SK-N-SH (cell line): ENCODE measurements around the gene SLC38A6. TPM values are rescaled to one million over a fixed set of nuclear protein-coding genes. Genes with fewer than 3 reads are reported as not detected.

Experiments
- CTCF ChIA-PET: fragments of 300-600, 350-600 bp; formaldehyde crosslinking; extraction: SDS; loops from one replicate; lab custom pipeline; 2021; lab: Yijun Ruan, JAX
- POLR2A ChIA-PET: fragments of 350-600 bp; sonication (Branson Sonifier 250); formaldehyde crosslinking; extraction: SDS; loops from one replicate; lab custom pipeline; 2020; ENCODE audit warnings: antibody characterized with exemption, inconsistent platforms; lab: Yijun Ruan, JAX
- DNase-seq: peaks from one replicate; pipeline ENCODE4 v3.0.0; 2012
- H2AFZ ChIP-seq: fragments of 200-600 bp; sonication (generic); 2 replicates; pipeline ENCODE4 v1.8.1; 2016; ENCODE audit warnings: antibody characterized with exemption, mild to moderate bottlenecking, low read depth
- H3F3A ChIP-seq: fragments of 200-600 bp; sonication (generic); replicated peaks from 2 replicates; pipeline ENCODE3; 2016; ENCODE audit warnings: antibody characterized with exemption, mild to moderate bottlenecking; ENCODE audit not compliant: insufficient read depth
- H3K27ac ChIP-seq, 2 experiments: fragments of 200-500 bp in 1 of 2; fragments of 200-600 bp in 1 of 2; sonication (Bioruptor generic) in 1 of 2; sonication (generic), shearing (Covaris generic) in 1 of 2; 2 replicates each; pipeline versions ENCODE4 v1.5.1 to v1.6.1; 2014 to 2016; ENCODE audit warnings: low read depth in 2 of 2, inconsistent platforms in 1 of 2, low read length in 1 of 2, mild to moderate bottlenecking in 1 of 2, mixed read lengths in 1 of 2
- H3K27me3 ChIP-seq: fragments of 200-600 bp; sonication (generic), shearing (Covaris generic); 2 replicates; pipeline ENCODE4 v1.6.1; 2016; ENCODE audit warnings: mixed run types; ENCODE audit not compliant: insufficient read depth
- H3K36me3 ChIP-seq, 2 experiments: fragments of 200-500 bp in 1 of 2; fragments of 200-600 bp in 1 of 2; sonication (Bioruptor generic) in 1 of 2; sonication (generic) in 1 of 2; replicated peaks in 1 of 2; 2 replicates each; pipeline versions ENCODE3 to v1.5.1; 2014 to 2016; ENCODE audit warnings: low read length in 1 of 2, mild to moderate bottlenecking in 1 of 2; ENCODE audit not compliant: insufficient read depth in 2 of 2, control insufficient read depth in 1 of 2
- H3K4me1 ChIP-seq, 2 experiments: fragments of 200-500 bp in 1 of 2; fragments of 200-600 bp in 1 of 2; sonication (Bioruptor generic) in 1 of 2; sonication (generic), shearing (Covaris generic) in 1 of 2; 2 replicates each; pipeline versions ENCODE4 v1.5.1 to v1.6.1; 2014 to 2016; ENCODE audit warnings: low read depth in 1 of 2, low read length in 1 of 2, mixed run types in 1 of 2; ENCODE audit not compliant: insufficient read depth in 2 of 2, control insufficient read depth in 1 of 2
- H3K4me2 ChIP-seq: fragments of 200-600 bp; sonication (generic), shearing (Covaris generic); 2 replicates; pipeline ENCODE4 v1.6.1; 2017; ENCODE audit warnings: mixed run types
- H3K4me3 ChIP-seq, 2 experiments: fragments of 200-500 bp in 1 of 2; fragments of 200-600 bp in 1 of 2; sonication (Bioruptor generic) in 1 of 2; sonication (generic), shearing (Covaris generic) in 1 of 2; 2 replicates each; pipeline versions ENCODE4 v1.5.1 to v1.8.1; 2014 to 2016; ENCODE audit warnings: low read depth in 2 of 2, inconsistent platforms in 1 of 2, low read length in 1 of 2, mild to moderate bottlenecking in 1 of 2, mixed read lengths in 1 of 2, moderate library complexity in 1 of 2
- H3K79me2 ChIP-seq: fragments of 200-600 bp; sonication (generic); 2 replicates; pipeline ENCODE4 v1.8.1; 2017; ENCODE audit warnings: mild to moderate bottlenecking; ENCODE audit not compliant: insufficient read depth
- H3K9ac ChIP-seq: fragments of 200-600 bp; sonication (generic); 2 replicates; pipeline ENCODE4 v1.6.1; 2017; ENCODE audit warnings: mixed run types
- H3K9me2 ChIP-seq: fragments of 200-600 bp; sonication (generic); 2 replicates; pipeline ENCODE4 v1.6.1; 2017; ENCODE audit warnings: mixed run types
- H3K9me3 ChIP-seq: fragments of 200-600 bp; sonication (generic); 2 replicates; pipeline ENCODE4 v1.6.1; 2017; ENCODE audit warnings: mixed run types, mild to moderate bottlenecking, moderate library complexity
- H4K20me1 ChIP-seq: fragments of 200-600 bp; sonication (generic); 2 replicates; pipeline ENCODE4 v1.6.1; 2017; ENCODE audit warnings: mild to moderate bottlenecking, mixed run types; ENCODE audit not compliant: insufficient read depth
- CTCF ChIP-seq: fragments of 200-600 bp; sonication (generic); IDR thresholded peaks from 2 replicates; pipeline ENCODE4 v1.6.1; 2017; ENCODE audit warnings: antibody characterized with exemption, mild to moderate bottlenecking, moderate library complexity
- FOXJ3 ChIP-seq: sonication (generic); formaldehyde crosslinking; IDR thresholded peaks from 2 replicates; pipeline ENCODE4 v1.5.1; 2020; ENCODE audit warnings: mild to moderate bottlenecking, missing genetic modification reagents
- FOXM1 ChIP-seq: IDR thresholded peaks from 2 replicates; pipeline ENCODE4 v1.4.0; 2012; ENCODE audit warnings: low read depth, mild to moderate bottlenecking
- GATA2 ChIP-seq: sonication (generic); formaldehyde crosslinking; IDR thresholded peaks from 2 replicates; pipeline ENCODE4 v1.5.0; 2020; ENCODE audit warnings: mild to moderate bottlenecking, missing genetic modification reagents
- IRF3 ChIP-seq: fragments of 150-350 bp; IDR thresholded peaks from 2 replicates; pipeline ENCODE4 v1.6.1; 2016; ENCODE audit warnings: mild to moderate bottlenecking, low read depth, low read length
- JUND ChIP-seq: IDR thresholded peaks from 2 replicates; pipeline ENCODE4 v1.4.0; 2012
- MAX ChIP-seq: IDR thresholded peaks from 2 replicates; pipeline ENCODE4 v1.4.0; 2012; ENCODE audit warnings: low read depth
- MXI1 ChIP-seq: IDR thresholded peaks from 2 replicates; pipeline ENCODE4 v1.6.1; 2012; ENCODE audit warnings: mild to moderate bottlenecking, low read depth, low read length, improper control_type of control experiment
- NFIC ChIP-seq: IDR thresholded peaks from 2 replicates; pipeline ENCODE4 v1.4.0; 2012; ENCODE audit warnings: borderline replicate concordance
- NRF1 ChIP-seq: IDR thresholded peaks from 2 replicates; pipeline ENCODE4 v1.6.1; 2012; ENCODE audit warnings: low read depth, mild to moderate bottlenecking, low read length
- POLR2AphosphoS5 ChIP-seq: IDR thresholded peaks from 2 replicates; pipeline ENCODE4 v1.6.1; 2012; ENCODE audit warnings: low read depth, low read length
- RAD21 ChIP-seq: IDR thresholded peaks from 2 replicates; pipeline ENCODE4 v1.6.1; 2012; ENCODE audit warnings: mild to moderate bottlenecking, low read length
- RCOR1 ChIP-seq: fragments of 150-350 bp; IDR thresholded peaks from 2 replicates; pipeline ENCODE4 v1.6.1; 2017; ENCODE audit warnings: antibody characterized with exemption, low read length
- REST ChIP-seq: IDR thresholded peaks from 2 replicates; pipeline ENCODE4 v1.6.1; 2012; ENCODE audit warnings: mild to moderate bottlenecking, low read depth, low read length, moderate library complexity
- RXRA ChIP-seq: IDR thresholded peaks from 2 replicates; pipeline ENCODE4 v1.4.0; 2012; ENCODE audit warnings: low read depth, mild to moderate bottlenecking, borderline replicate concordance
- SMC3 ChIP-seq: IDR thresholded peaks from 2 replicates; pipeline ENCODE4 v1.6.1; 2012; ENCODE audit warnings: low read depth, low read length, improper control_type of control experiment
- TCF12 ChIP-seq: IDR thresholded peaks from 2 replicates; pipeline ENCODE4 v1.4.0; 2012
- USF1 ChIP-seq: IDR thresholded peaks from 2 replicates; pipeline ENCODE4 v1.4.0; 2012; ENCODE audit warnings: low read depth, borderline replicate concordance
- YY1 ChIP-seq: IDR thresholded peaks from 2 replicates; pipeline ENCODE4 v1.4.0; 2012; ENCODE audit warnings: low read depth, mild to moderate bottlenecking
- WGBS: methylation state at CpG from one replicate; pipeline ENCODE4 v1.1.6; 2017; ENCODE audit warnings: low lambda C conversion rate; 5-methylcytosine and 5-hydroxymethylcytosine counted together
- polyA plus RNA-seq, 3 experiments: library from polyadenylated mRNA; depleted of rRNA; stranded (reverse); fragments of >200 nt; gene quantifications; 2 replicates each; pipeline ENCODE4 v1.2.3, GENCODE V29; 2012

Gene SLC38A6
- polyA plus RNA-seq, 1 of the 3 experiments (the other 2 are of a cell fraction) = 10.4 TPM

GRCh38 chr14:61051051-61051450 lies 70.0 kb downstream of the SLC38A6 start:
- H3K9me3 ChIP-seq = peaks cover 14% of the 10 kb centered on the region; the same call in 1 of the 2 replicates
- no peak overlapping the region for H3K4me3 ChIP-seq
- WGBS = 100% methylated on average over 1 of the region's 1 CpG
- no peak overlapping the region for H3K4me2 ChIP-seq
- H3K9me2 ChIP-seq = no peaks in the 10 kb centered on the region
- no peaks in the 10 kb centered on the region for H3K27me3 ChIP-seq
- H3K27ac ChIP-seq = no peak overlapping the region
- CTCF ChIA-PET = interaction anchor here (0.6 to 1.0 kb wide), 2 partner anchors 16 to 32 kb away, joined by 3 to 4 read pairs; no protein-coding TSS in a partner anchor
- peaks cover 0 to 17% of the 10 kb centered on the region in 2 experiments; a peak in 1 of 4 replicates for H3K4me1 ChIP-seq
- no peak overlapping the region for H3K9ac ChIP-seq
- H3F3A ChIP-seq = peaks cover 9% of the 10 kb centered on the region
- POLR2A ChIA-PET = no interaction called here
- TF ChIP-seq NFIC (no peak), RXRA (no peak), MXI1 (no peak), POLR2AphosphoS5 (no peak), FOXJ3 (CRISPR knock-in tag) (no peak), RAD21 (no peak), CTCF (no peak), TCF12 (no peak), YY1 (no peak), JUND (no peak)
- H2AFZ ChIP-seq = no peak overlapping the region
- peaks cover 3 to 38% of the 10 kb centered on the region in 2 experiments for H3K36me3 ChIP-seq
- no peaks in the 10 kb centered on the region for H3K79me2 ChIP-seq
- H4K20me1 ChIP-seq = no peaks in the 10 kb centered on the region
- DNase-seq = no peak

- Histone ChIP-seq H3K27ac (no peak overlapping the region), H3K27me3 (no peaks in the 10 kb centered on the region), H3F3A (peaks cover 9% of the 10 kb centered on the region), H3K36me3 (peaks cover 3 to 38% of the 10 kb centered on the region in 2 experiments), H3K4me2 (no peak overlapping the region), H3K4me3 (no peak overlapping the region), H3K9ac (no peak overlapping the region), H3K9me3 (peaks cover 14% of the 10 kb centered on the region; the same call in 1 of the 2 replicates), H3K4me1 (peaks cover 0 to 17% of the 10 kb centered on the region in 2 experiments; a peak in 1 of 4 replicates), H2AFZ (no peak overlapping the region), H3K79me2 (no peaks in the 10 kb centered on the region), H3K9me2 (no peaks in the 10 kb centered on the region), H4K20me1 (no peaks in the 10 kb centered on the region)
- POLR2A ChIA-PET = no interaction called here
- no peak for DNase-seq
- CTCF ChIA-PET = interaction anchor here (0.6 to 1.0 kb wide), 3 partner anchors 17 to 1065 kb away, joined by 3 to 4 read pairs (median 3); no protein-coding TSS in a partner anchor
- WGBS = 95% methylated on average over 3 of the region's 3 CpGs
- TF ChIP-seq MAX (no peak), REST (no peak), USF1 (no peak), SMC3 (no peak), GATA2 (CRISPR knock-in tag) (no peak), NRF1 (no peak), CTCF (no peak), RCOR1 (no peak), TCF12 (no peak), YY1 (no peak), IRF3 (no peak), NFIC (no peak), FOXM1 (no peak)
These were observed 70.6 kb downstream of the SLC38A6 start for GRCh38 chr14:61051621-61052020.
